ENCODE data around the gene ESR2.

ESR2 gene

GRCh38 chr14:64091217-64091616 is 203.0 kb downstream of the ESR2 start:
- no peak for DNase-seq

GRCh38 chr14:64089920-64090319 is 204.3 kb downstream of the ESR2 start:
- no peak for DNase-seq

GRCh38 chr14:64088647-64088964 is 205.6 kb downstream of the ESR2 start:
- DNase-seq, result no peak

GRCh38 chr14:64082837-64083236 is 211.3 kb downstream of the ESR2 start:
- no peak for DNase-seq

GRCh38 chr14:64081174-64081746 is 212.9 kb downstream of the ESR2 start:
- no peak for DNase-seq

GRCh38 chr14:64080452-64080851 is 213.7 kb downstream of the ESR2 start:
- DNase-seq, result no peak

GRCh38 chr14:64075613-64076005 is 218.6 kb downstream of the ESR2 start:
- no peak for DNase-seq

GRCh38 chr14:64074961-64075612 is 219.1 kb downstream of the ESR2 start:
- DNase-seq, result no peak

GRCh38 chr14:64069634-64070359 is 224.4 kb downstream of the ESR2 start:
- no peak for DNase-seq

- no peak for DNase-seq
Observed at GRCh38 chr14:64064447-64064846, 229.7 kb downstream of the ESR2 start.

- DNase-seq, result no peak
Observed at GRCh38 chr14:64062381-64063115, 231.6 kb downstream of the ESR2 start.

GRCh38 chr14:64061706-64062105 is 232.5 kb downstream of the ESR2 start:
- DNase-seq, result no peak

- DNase-seq, result no peak
Observed at GRCh38 chr14:64061115-64061514, 233.1 kb downstream of the ESR2 start.

- DNase-seq, result no peak
Observed at GRCh38 chr14:64060648-64061096, 233.5 kb downstream of the ESR2 start.

GRCh38 chr14:64060199-64060545 is 234.0 kb downstream of the ESR2 start:
- DNase-seq, result no peak

- DNase-seq, result no peak
Observed at GRCh38 chr14:64059454-64060198, 234.5 kb downstream of the ESR2 start.

GRCh38 chr14:64053694-64054669 is 240.2 kb downstream of the ESR2 start:
- no peak for DNase-seq

GRCh38 chr14:64049616-64050381 is 244.4 kb downstream of the ESR2 start:
- DNase-seq, result no peak

- no peak for DNase-seq
Observed at GRCh38 chr14:64045091-64045490, 249.1 kb downstream of the ESR2 start.
